Endothelial cell of umbilical vein (primary cell): ENCODE data around the gene TCHP. TPM values are rescaled to one million over a fixed set of nuclear protein-coding genes. Genes with fewer than 3 reads are reported as not detected.

Source experiments
- BruUV-seq: library from RNA; stranded (reverse); fragments of 400-500 nt; replicated peaks from 2 replicates; lab custom pipeline; 2021; lab: Mats Ljungman, UMichigan
- CTCF ChIA-PET: fragments of 300-600, 350-600 bp; sonication (Branson Sonifier 250); formaldehyde crosslinking; loops from one replicate; lab custom pipeline; 2021; ENCODE audit warnings: antibody characterized with exemption, inconsistent platforms; lab: Charles Lee
- POLR2A ChIA-PET: fragments of 300-600, 350-600 bp; sonication (Branson Sonifier 250); formaldehyde crosslinking; loops from one replicate; lab custom pipeline; 2021; ENCODE audit warnings: antibody characterized with exemption, inconsistent platforms; lab: Charles Lee
- DNase-seq: peaks from one replicate; pipeline ENCODE4 v3.0.0-alpha.2; 2011; ENCODE audit warnings: low read depth, low spot score
- FAIRE-seq: peaks from 2 replicates; lab custom pipeline; 2011; peaks lifted over from hg19 to GRCh38; lab: Jason Lieb, UNC
- H2AFZ ChIP-seq: 2 replicates; pipeline ENCODE4 v1.6.0; 2012; ENCODE audit warnings: low read depth, low read length, control low read depth, inconsistent platforms
- H3K27ac ChIP-seq: 2 replicates; pipeline ENCODE4 v1.5.1; 2011; ENCODE audit warnings: low read depth, mild to moderate bottlenecking, control low read depth, low read length, moderate library complexity; ENCODE audit not compliant: insufficient read depth
- H3K27me3 ChIP-seq, 2 experiments: 2 replicates each; pipeline versions ENCODE4 v1.6.0 to v1.6.1; 2011; ENCODE audit warnings: low read length in 2 of 2, mixed read lengths in 1 of 2; ENCODE audit not compliant: control insufficient read depth in 2 of 2, insufficient read depth in 2 of 2
- H3K36me3 ChIP-seq, 2 experiments: 2 replicates in 1 of 2; 3 replicates in 1 of 2; pipeline ENCODE4 v1.5.1; 2011; ENCODE audit warnings: low read length in 2 of 2, mild to moderate bottlenecking in 1 of 2, moderate library complexity in 1 of 2; ENCODE audit not compliant: control insufficient read depth in 2 of 2, insufficient read depth in 2 of 2; ENCODE audit errors: extremely low read depth in 1 of 2
- H3K4me1 ChIP-seq: 3 replicates; pipeline ENCODE4 v1.5.1; 2011; ENCODE audit warnings: mild to moderate bottlenecking, low read length; ENCODE audit not compliant: control insufficient read depth, insufficient read depth; ENCODE audit errors: extremely low read depth
- H3K4me2 ChIP-seq: 2 replicates; pipeline ENCODE4 v1.6.1; 2011; ENCODE audit warnings: low read length, control low read depth, mixed read lengths; ENCODE audit not compliant: insufficient read depth
- H3K4me3 ChIP-seq, 3 experiments: fragments of 200-600 bp in 1 of 3; sonication (generic), shearing (Covaris generic) in 1 of 3; replicated peaks in 1 of 3; 2 replicates each; pipeline ENCODE4 v1.5.1; 2011 to 2016; ENCODE audit warnings: control low read depth in 3 of 3, low read length in 3 of 3, mild to moderate bottlenecking in 2 of 3, inconsistent platforms in 1 of 3, low read depth in 1 of 3, moderate library complexity in 1 of 3; ENCODE audit not compliant: insufficient read depth in 1 of 3
- H3K79me2 ChIP-seq: 2 replicates; pipeline ENCODE4 v1.6.0; 2012; ENCODE audit warnings: low read length, inconsistent platforms; ENCODE audit not compliant: control insufficient read depth, insufficient read depth
- H3K9ac ChIP-seq: replicated peaks from 2 replicates; pipeline ENCODE3; 2011; ENCODE audit warnings: low read length, control low read depth; ENCODE audit not compliant: insufficient read depth; ENCODE audit errors: extremely low read depth
- H3K9me1 ChIP-seq: replicated peaks from 3 replicates; pipeline ENCODE4 v1.6.0; 2011; ENCODE audit warnings: mild to moderate bottlenecking, low read length; ENCODE audit not compliant: control insufficient read depth, insufficient read depth; ENCODE audit errors: extremely low read depth
- H3K9me3 ChIP-seq: replicated peaks from 2 replicates; pipeline ENCODE4 v1.5.1; 2012; ENCODE audit warnings: low read length, inconsistent platforms; ENCODE audit not compliant: control insufficient read depth, insufficient read depth
- H4K20me1 ChIP-seq: replicated peaks from 2 replicates; pipeline ENCODE3; 2011; ENCODE audit warnings: mild to moderate bottlenecking, low read length; ENCODE audit not compliant: control insufficient read depth, insufficient read depth; ENCODE audit errors: extremely low read depth
- CTCF ChIP-seq, 2 donors: IDR thresholded peaks; 1 replicate in 1 of 2; 2 replicates in 1 of 2; pipeline ENCODE4 v1.5.1; 2011; ENCODE audit warnings: low read length in 2 of 2, mild to moderate bottlenecking in 2 of 2, moderate library complexity in 2 of 2, control low read depth in 1 of 2, inconsistent platforms in 1 of 2, low read depth in 1 of 2; ENCODE audit not compliant: insufficient read depth in 1 of 2; ENCODE audit errors: extremely low read depth in 1 of 2
- EZH2 ChIP-seq: IDR thresholded peaks from 2 replicates; pipeline ENCODE4 v1.6.1; 2012; ENCODE audit warnings: borderline replicate concordance, low read depth, mild to moderate bottlenecking, moderate library complexity, low read length, inconsistent platforms; ENCODE audit not compliant: severe bottlenecking
- FOS ChIP-seq: IDR thresholded peaks from 2 replicates; pipeline ENCODE4 v1.6.1; 2011; ENCODE audit warnings: mild to moderate bottlenecking, low read length, moderate library complexity, borderline replicate concordance; ENCODE audit not compliant: insufficient read depth
- GATA2 ChIP-seq: IDR thresholded peaks from 2 replicates; pipeline ENCODE4 v1.7.0; 2011; ENCODE audit warnings: low read depth, mild to moderate bottlenecking, moderate library complexity, mixed read lengths, low read length; ENCODE audit not compliant: insufficient read length, insufficient read depth
- JUN ChIP-seq: IDR thresholded peaks from 2 replicates; pipeline ENCODE4 v1.6.1; 2011; ENCODE audit warnings: borderline replicate concordance, low read depth; ENCODE audit not compliant: insufficient read length, insufficient read depth
- MYC ChIP-seq: IDR thresholded peaks from one replicate; pipeline ENCODE4 v1.6.1; 2011; ENCODE audit warnings: mild to moderate bottlenecking, low read depth, low read length
- POLR2A ChIP-seq: IDR thresholded peaks from 2 replicates; pipeline ENCODE4 v1.6.1; 2012; ENCODE audit warnings: low read depth, mild to moderate bottlenecking, control low read depth, low read length
- POLR2AphosphoS5 ChIP-seq: IDR thresholded peaks from 2 replicates; pipeline ENCODE4 v1.6.1; 2012; ENCODE audit warnings: low read depth, mild to moderate bottlenecking, control low read depth, low read length, moderate library complexity; ENCODE audit not compliant: insufficient read depth
- dilution Hi-C: fragments of 300-500 bp; cut with MboI; formaldehyde crosslinking; loops from one replicate; pipeline ENCODE4 v1.15.0; 2019; ENCODE audit warnings: low sequenced_read_pairs; ENCODE audit not compliant: extremely low pct_ligation_motif_present
- intact Hi-C: fragments of 100-400 bp; cut with micrococcal nuclease; formaldehyde crosslinking; loops from one replicate; pipeline ENCODE4 v1.10.0; 2022
- polyA plus RNA-seq, 4 experiments: library from polyadenylated mRNA; depleted of rRNA in 3 of 4; stranded (reverse) in 3 of 4; unstranded in 1 of 4; fragments of >200 nt; gene quantifications; 2 replicates each; pipeline versions ENCODE4 v1.2.1 to v1.2.3, GENCODE V29; 2011 to 2012; ENCODE audit warnings: missing spikeins in 1 of 4
- total RNA-seq: library from RNA; stranded (reverse); gene quantifications from 2 replicates; pipeline ENCODE4 v1.2.3, GENCODE V29; 2021
- TF ChIP-seq, protein P1 (sequence below): IDR thresholded peaks from 2 replicates; pipeline ENCODE4 v1.6.1; 2011; ENCODE audit not compliant: insufficient read depth, insufficient read length

Gene TCHP
- total and polyA plus RNA-seq, 2 donors (not counting 3 experiments of a cell fraction or from before 2014, with no cell fraction given), result 12.9 to 24.3 TPM

GRCh38 chr12:109857715-109858114, 42.4 kb upstream of the TCHP start:
- TF ChIP-seq POLR2A (no peak), GATA2 (no peak), FOS (no peak), JUN (no peak), CTCF (IDR thresholded peaks at IDR 0.05; ENCODE audit: extremely low read depth in 1 of 2, insufficient read depth in 1 of 2, low read depth in 1 of 2, low read length in 2 of 2) (no peak), MYC (no peak), EZH2 (no peak), POLR2AphosphoS5 (no peak)
- TF ChIP-seq, protein P1, sequence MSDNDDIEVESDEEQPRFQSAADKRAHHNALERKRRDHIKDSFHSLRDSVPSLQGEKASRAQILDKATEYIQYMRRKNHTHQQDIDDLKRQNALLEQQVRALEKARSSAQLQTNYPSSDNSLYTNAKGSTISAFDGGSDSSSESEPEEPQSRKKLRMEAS, result no peak
- no peaks in the 10 kb centered on the region for H3K4me1 ChIP-seq
- no TSS peak for BruUV-seq
- no peaks in the 10 kb centered on the region for H3K9me1 ChIP-seq
- FAIRE-seq, result no peak
- dilution Hi-C loops, result no loop called here
- H3K4me3 ChIP-seq, result no peak overlapping the region
- no peaks in the 10 kb centered on the region for H3K79me2 ChIP-seq
- intact Hi-C loops, result no loop called here
- H3K9ac ChIP-seq, result no peak overlapping the region
- peaks cover 0 to 34% of the 10 kb centered on the region in 2 experiments for H3K36me3 ChIP-seq
- CTCF ChIA-PET, result interaction anchor here (1.0 to 1.7 kb wide), 4 partner anchors 11 to 71 kb away, joined by 3 to 8 read pairs (median 3); no protein-coding TSS in a partner anchor
- H3K9me3 ChIP-seq, result no peaks in the 10 kb centered on the region
- POLR2A ChIA-PET, result no interaction called here
- H2AFZ ChIP-seq, result no peak overlapping the region
- H3K27ac ChIP-seq, result no peak overlapping the region
- DNase-seq, result no peak
- H4K20me1 ChIP-seq, result no peaks in the 10 kb centered on the region
- H3K4me2 ChIP-seq, result no peak overlapping the region
- H3K27me3 ChIP-seq, result no peaks in the 10 kb centered on the region
